Spleen (tissue), 7 donors: ENCODE results near the gene SUN3.

ENCODE experiments used
- POLR2A ChIP-seq, 3 donors: fragments of 450-650 bp; IDR thresholded peaks; one replicate each; pipeline ENCODE4 v1.5.1; 2017; ENCODE audit warnings: antibody characterized with exemption in 3 of 3, mild to moderate bottlenecking in 1 of 3
- POLR2AphosphoS5 ChIP-seq, 3 donors: sonication (generic); formaldehyde crosslinking; IDR thresholded peaks; one replicate each; pipeline ENCODE4 v1.5.1; 2017; ENCODE audit warnings: antibody characterized with exemption in 3 of 3
- TF ChIP-seq, protein P1 (sequence below), 11 experiments: fragments of 200-600 bp in 7 of 11; fragments of 450-650 bp in 4 of 11; sonication (generic) in 4 of 11; IDR thresholded peaks in 8 of 11; conservative IDR thresholded peaks in 3 of 11; 1 replicate in 7 of 11; 2 replicates in 4 of 11; pipeline versions ENCODE4 v1.4.0 to v1.8.0; 2016 to 2021; ENCODE audit warnings: antibody characterized with exemption in 11 of 11, inconsistent platforms in 4 of 11, mild to moderate bottlenecking in 1 of 11
- donor health status: DM: no; HTN: no; CAD: no; lungs with moderate emphysema.
- donor health status: DM: no; HTN: no; CAD: no.
- donor health status: DM: no; HTN: no; CAD: no.

- TF ChIP-seq POLR2A (IDR thresholded peaks at IDR 0.05) (no peak), POLR2AphosphoS5 (IDR thresholded peaks at IDR 0.05) (no peak)
- TF ChIP-seq, protein P1, sequence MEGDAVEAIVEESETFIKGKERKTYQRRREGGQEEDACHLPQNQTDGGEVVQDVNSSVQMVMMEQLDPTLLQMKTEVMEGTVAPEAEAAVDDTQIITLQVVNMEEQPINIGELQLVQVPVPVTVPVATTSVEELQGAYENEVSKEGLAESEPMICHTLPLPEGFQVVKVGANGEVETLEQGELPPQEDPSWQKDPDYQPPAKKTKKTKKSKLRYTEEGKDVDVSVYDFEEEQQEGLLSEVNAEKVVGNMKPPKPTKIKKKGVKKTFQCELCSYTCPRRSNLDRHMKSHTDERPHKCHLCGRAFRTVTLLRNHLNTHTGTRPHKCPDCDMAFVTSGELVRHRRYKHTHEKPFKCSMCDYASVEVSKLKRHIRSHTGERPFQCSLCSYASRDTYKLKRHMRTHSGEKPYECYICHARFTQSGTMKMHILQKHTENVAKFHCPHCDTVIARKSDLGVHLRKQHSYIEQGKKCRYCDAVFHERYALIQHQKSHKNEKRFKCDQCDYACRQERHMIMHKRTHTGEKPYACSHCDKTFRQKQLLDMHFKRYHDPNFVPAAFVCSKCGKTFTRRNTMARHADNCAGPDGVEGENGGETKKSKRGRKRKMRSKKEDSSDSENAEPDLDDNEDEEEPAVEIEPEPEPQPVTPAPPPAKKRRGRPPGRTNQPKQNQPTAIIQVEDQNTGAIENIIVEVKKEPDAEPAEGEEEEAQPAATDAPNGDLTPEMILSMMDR (IDR thresholded peaks at IDR 0.05 in 8 of 11, conservative IDR thresholded peaks at IDR 0.05 in 3 of 11): no peak
Measured at GRCh38 chr7:48053736-48054135, 24.8 kb upstream of the SUN3 start.
